AG10803 (cell line): ENCODE results near the gene ARHGAP9.

Source experiments
- DNase-seq: peaks from one replicate; pipeline ENCODE4 v3.0.0; 2010; ENCODE audit warnings: low read depth
- H3K4me3 ChIP-seq: 2 replicates; pipeline ENCODE4 v1.5.1; 2011; ENCODE audit warnings: mild to moderate bottlenecking, low read length, control low read depth
- TF ChIP-seq, protein P1 (sequence below): conservative IDR thresholded peaks from 2 replicates; pipeline ENCODE4 v1.5.1; 2011; ENCODE audit warnings: mild to moderate bottlenecking, low read length, control low read depth, inconsistent platforms

The ARHGAP9 gene

DNA sequence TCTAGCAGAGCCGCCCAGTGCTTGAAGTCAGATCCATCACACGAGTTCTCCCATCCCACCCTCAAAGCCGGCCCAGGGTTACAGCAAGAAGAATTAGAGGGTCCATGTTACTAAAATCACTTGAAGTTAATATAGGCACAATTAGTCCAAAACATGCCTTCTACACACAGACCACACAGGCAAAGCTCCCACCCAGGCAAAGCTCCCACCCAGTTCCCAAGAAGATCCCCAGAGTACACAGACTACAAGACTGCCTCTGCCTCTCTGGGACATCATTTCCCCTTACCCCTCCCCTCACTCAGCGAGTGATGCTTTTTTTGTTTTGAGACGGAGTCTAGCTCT is 16.8 kb downstream of the ARHGAP9 start:
- TF ChIP-seq, protein P1, sequence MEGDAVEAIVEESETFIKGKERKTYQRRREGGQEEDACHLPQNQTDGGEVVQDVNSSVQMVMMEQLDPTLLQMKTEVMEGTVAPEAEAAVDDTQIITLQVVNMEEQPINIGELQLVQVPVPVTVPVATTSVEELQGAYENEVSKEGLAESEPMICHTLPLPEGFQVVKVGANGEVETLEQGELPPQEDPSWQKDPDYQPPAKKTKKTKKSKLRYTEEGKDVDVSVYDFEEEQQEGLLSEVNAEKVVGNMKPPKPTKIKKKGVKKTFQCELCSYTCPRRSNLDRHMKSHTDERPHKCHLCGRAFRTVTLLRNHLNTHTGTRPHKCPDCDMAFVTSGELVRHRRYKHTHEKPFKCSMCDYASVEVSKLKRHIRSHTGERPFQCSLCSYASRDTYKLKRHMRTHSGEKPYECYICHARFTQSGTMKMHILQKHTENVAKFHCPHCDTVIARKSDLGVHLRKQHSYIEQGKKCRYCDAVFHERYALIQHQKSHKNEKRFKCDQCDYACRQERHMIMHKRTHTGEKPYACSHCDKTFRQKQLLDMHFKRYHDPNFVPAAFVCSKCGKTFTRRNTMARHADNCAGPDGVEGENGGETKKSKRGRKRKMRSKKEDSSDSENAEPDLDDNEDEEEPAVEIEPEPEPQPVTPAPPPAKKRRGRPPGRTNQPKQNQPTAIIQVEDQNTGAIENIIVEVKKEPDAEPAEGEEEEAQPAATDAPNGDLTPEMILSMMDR, result no peak
- no peak for DNase-seq
- no peak overlapping the region for H3K4me3 ChIP-seq

DNA sequence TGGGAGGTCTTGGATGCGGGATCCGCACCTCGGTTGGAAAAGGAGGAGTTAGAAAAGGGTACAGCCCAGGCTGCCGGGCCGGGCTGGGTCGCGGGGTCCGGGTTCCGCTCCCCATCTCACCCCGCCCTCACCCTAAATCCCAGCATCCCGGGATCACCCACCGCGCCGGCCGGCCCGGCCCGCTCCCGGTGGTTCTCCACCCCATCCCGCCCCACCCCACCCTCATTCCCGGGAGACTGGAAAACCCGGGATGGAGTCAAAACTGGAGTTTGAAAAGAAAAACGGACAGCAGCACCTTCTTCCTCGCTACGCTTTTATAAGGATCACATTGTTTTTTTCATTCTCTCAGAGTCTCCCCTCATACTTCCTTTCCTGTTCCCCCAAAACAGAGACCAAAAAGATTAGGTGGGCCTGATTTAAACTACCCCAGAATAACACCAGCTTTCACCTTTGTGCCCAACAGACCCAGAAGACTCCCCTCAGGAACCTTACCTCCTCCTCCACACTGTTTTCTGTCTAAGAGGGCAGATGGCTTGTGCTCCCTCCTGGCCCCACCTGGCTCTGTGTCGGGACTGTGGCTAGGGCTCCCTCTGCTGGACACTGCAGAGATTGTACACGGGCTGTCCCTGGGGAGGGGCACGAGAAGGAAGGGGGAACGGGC is 17.3 kb downstream of the ARHGAP9 start:
- H3K4me3 ChIP-seq, result peak overlapping the region; percentile 83
- TF ChIP-seq, protein P1, result peak; percentile 91
- peak; percentile 83 for DNase-seq

DNA sequence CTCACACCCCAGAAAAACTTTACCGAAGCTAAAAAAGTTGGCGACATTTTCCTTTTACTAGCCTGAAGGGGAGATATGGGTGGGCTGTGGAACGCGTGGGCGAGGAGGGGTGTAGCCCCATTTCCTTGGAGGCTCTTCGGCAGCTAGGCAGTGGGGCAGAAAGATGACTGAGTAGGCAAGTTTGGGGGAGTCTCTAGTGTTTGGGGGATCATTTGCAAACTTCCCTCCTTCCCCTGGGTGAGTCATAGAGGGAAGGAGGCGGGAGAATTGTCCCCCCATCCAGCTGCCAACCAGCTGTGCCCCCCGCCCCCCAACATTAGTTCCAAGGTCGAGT is 17.8 kb downstream of the ARHGAP9 start:
- TF ChIP-seq, protein P1, result no peak
- DNase-seq, result peak; percentile 30
- peak overlapping the region; percentile 83 for H3K4me3 ChIP-seq

DNA sequence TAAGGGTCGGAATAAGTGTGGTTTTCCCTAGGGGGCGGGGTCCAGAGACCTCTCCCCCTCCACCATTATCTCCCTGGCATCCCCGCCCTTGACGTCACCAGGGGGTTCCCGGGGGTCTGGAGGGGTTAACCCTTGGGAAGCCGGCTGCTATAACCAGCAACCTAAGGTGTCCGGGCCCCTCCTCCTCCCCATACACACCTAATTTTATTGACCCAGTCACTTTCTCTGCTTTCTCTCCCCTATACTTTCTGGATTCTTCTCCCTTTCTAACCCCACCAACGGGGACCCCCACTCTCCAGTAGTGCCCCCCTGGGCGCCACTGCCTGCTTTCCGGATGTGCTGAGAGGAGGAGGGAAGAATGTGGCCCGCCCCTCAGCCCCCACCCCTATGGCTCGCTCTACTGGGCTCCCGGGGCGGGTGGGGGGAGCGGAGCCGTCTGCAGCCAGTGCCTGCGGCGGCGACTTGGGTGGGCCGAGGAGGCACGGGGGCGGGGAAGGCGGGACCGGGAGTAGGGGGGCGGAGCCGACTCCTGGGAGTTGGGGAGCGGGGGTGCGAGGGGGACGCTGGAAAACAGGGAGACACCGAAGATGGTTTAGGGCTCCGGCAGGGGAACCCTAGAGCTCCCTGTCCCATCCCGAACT is 18.3 kb downstream of the ARHGAP9 start:
- peak; percentile 48 for DNase-seq

DNA sequence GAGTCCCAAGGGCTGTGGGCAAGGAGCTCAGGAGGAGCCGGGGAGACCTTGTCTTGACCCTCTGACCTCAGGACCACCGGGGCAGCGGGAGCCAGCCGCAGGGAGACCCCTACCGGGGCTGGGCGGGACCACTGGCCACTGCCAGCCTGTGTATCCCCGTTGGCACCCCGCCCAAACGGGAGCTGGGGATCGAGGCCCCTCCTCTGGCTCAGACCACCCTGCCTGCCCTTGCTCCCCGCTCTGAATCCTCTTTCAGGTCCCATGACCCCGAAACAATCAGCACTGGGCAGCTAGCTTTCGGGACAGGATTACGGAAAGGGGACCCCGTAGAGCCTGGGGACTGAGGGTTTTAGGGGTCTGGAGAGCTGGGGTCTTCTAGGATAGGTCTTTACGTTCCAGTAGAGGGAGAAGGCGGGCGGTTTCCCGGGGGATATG is 18.8 kb downstream of the ARHGAP9 start:
- no peak for DNase-seq
- peak overlapping the region; percentile 83 for H3K4me3 ChIP-seq
- TF ChIP-seq, protein P1, result no peak

More for the DNA sequence above, 18.3 kb downstream of the ARHGAP9 start:
- TF ChIP-seq, protein P1, result no peak
- peak overlapping the region; percentile 83 for H3K4me3 ChIP-seq

DNA sequence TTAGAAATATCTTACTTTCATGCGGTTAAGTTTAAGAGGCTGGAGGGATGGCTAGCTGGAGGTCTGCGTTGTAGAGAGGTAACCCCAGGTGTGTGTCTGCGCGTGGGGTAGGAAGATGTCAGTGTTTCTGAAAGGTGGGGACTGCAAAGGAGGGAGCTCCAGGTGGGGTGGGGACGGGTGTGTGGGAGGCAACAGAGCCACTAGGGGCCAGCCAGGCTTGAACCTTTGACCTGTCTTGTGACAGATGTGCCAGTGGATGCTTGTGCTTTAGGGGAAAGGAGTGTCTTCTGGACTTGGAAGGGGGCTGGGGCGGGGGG is 19.2 kb downstream of the ARHGAP9 start:
- TF ChIP-seq, protein P1, result no peak
- DNase-seq, result no peak
- H3K4me3 ChIP-seq, result peak overlapping the region; percentile 83

DNA sequence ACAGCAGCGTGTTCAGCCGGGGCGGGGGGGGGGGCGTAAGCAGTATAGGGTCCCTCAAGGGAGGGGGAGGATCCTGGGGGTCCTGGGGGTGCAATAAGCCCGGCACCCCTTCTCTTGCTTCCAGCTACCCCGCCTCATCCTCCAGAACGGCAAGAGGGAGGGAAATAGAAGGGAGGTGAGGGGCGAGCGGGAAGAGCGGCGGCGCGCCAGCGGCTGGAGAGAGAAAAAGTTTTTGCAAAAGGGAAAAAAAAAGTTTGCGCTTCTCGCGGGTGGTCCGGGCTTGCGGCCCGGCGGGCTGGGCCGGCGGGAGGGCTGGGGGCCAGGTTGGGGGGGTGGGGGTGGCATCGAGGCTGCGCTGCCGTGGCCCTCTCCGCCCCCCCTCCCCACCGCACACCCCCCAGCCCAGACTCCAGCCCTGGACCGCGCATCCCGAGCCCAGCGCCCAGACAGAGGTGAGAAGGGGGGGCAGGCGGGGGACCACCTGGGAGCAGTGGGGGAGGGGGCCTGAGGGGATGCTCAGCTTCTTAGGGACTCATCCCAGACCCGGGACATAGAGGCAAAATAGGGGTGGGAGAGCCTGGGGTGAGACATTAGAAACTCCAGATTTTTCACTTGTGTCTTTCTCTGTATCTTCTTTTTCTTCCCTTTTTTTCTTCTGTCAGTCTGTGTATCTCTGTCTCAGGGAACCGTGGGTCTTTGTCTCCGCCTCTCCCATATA is 19.8 kb downstream of the ARHGAP9 start, which contains the start of gene GLI1:
Gene GLI1, plus strand, starts transcription at position 36 of the 718 bp plus-strand sequence. CDS start 3,907 bp downstream, outside the sequence.
- DNase-seq, result peak; percentile 41
- H3K4me3 ChIP-seq, result peak within 1 kb of the TSS; percentile 83
- TF ChIP-seq, protein P1, result no peak
